HepG2 (cell line): Measurements from ENCODE around the gene FGFR4. TPM values are rescaled to one million over a fixed set of nuclear protein-coding genes. Genes with fewer than 3 reads are reported as not detected.

Source experiments
- AGO1 ChIP-seq: fragments of 200-400 bp; formaldehyde crosslinking; IDR thresholded peaks from 2 replicates; pipeline ENCODE4 v1.6.1; 2017; ENCODE audit warnings: mild to moderate bottlenecking, low read depth, low read length, moderate library complexity; ENCODE audit not compliant: poor library complexity, severe bottlenecking
- E2F5 ChIP-seq: sonication (generic); formaldehyde crosslinking; conservative IDR thresholded peaks from 2 replicates; pipeline ENCODE4 v1.4.0; 2020; ENCODE audit warnings: missing genetic modification reagents
- EP300 ChIP-seq, 3 experiments: sonication (generic) in 1 of 3; formaldehyde crosslinking in 1 of 3; IDR thresholded peaks; 2 replicates each; pipeline versions ENCODE4 v1.5.1 to v1.6.1; 2011 to 2020; ENCODE audit warnings: low read depth in 2 of 3, low read length in 2 of 3, borderline replicate concordance in 1 of 3, improper control_type of control experiment in 1 of 3, mild to moderate bottlenecking in 1 of 3, missing genetic modification reagents in 1 of 3, moderate library complexity in 1 of 3
- GATAD1 ChIP-seq: IDR thresholded peaks from 2 replicates; pipeline ENCODE4 v1.6.1; 2016; ENCODE audit warnings: missing genetic modification reagents, missing compliant biosample characterization
- GMEB2 ChIP-seq: IDR thresholded peaks from 2 replicates; pipeline ENCODE4 v1.6.1; 2016; ENCODE audit warnings: missing biosample characterization, missing genetic modification reagents, low read depth
- HNRNPK ChIP-seq: fragments of 200-400 bp; formaldehyde crosslinking; IDR thresholded peaks from 2 replicates; pipeline ENCODE4 v1.6.1; 2018; ENCODE audit warnings: low read length, low read depth, moderate library complexity, mild to moderate bottlenecking; ENCODE audit not compliant: poor library complexity, severe bottlenecking
- KLF11 ChIP-seq: IDR thresholded peaks from 2 replicates; pipeline ENCODE4 v1.6.1; 2016; ENCODE audit warnings: missing compliant biosample characterization
- KLF13 ChIP-seq: sonication (generic); formaldehyde crosslinking; IDR thresholded peaks from 2 replicates; pipeline ENCODE4 v1.4.0; 2020; ENCODE audit warnings: mild to moderate bottlenecking, missing genetic modification reagents
- MED13 ChIP-seq: sonication (generic); formaldehyde crosslinking; IDR thresholded peaks from 2 replicates; pipeline ENCODE4 v1.5.0; 2020; ENCODE audit warnings: missing genetic modification reagents
- MED8 ChIP-seq: sonication (generic); formaldehyde crosslinking; IDR thresholded peaks from 2 replicates; pipeline ENCODE4 v1.8.1; 2023; ENCODE audit warnings: mild to moderate bottlenecking, missing genetic modification reagents; ENCODE audit not compliant: insufficient replicate concordance
- STAT6 ChIP-seq: sonication (generic); formaldehyde crosslinking; IDR thresholded peaks from 2 replicates; pipeline ENCODE4 v1.4.0; 2020; ENCODE audit warnings: missing genetic modification reagents, mild to moderate bottlenecking, borderline replicate concordance
- THAP9 ChIP-seq: sonication (generic); formaldehyde crosslinking; IDR thresholded peaks from 2 replicates; pipeline ENCODE4; 2020; ENCODE audit warnings: missing genetic modification reagents, mild to moderate bottlenecking, borderline replicate concordance
- YEATS2 ChIP-seq: sonication (generic); formaldehyde crosslinking; IDR thresholded peaks from 2 replicates; pipeline ENCODE4 v1.4.0; 2020; ENCODE audit warnings: missing genetic modification reagents, borderline replicate concordance
- ZFP62 ChIP-seq: sonication (generic); formaldehyde crosslinking; IDR thresholded peaks from 2 replicates; pipeline ENCODE4 v1.4.0; 2020; ENCODE audit warnings: missing genetic modification reagents
- ZNF510 ChIP-seq: sonication (generic); formaldehyde crosslinking; IDR thresholded peaks from 2 replicates; pipeline ENCODE4 v1.4.0; 2020; ENCODE audit warnings: low read depth, mild to moderate bottlenecking, missing genetic modification reagents
- ZNF564 ChIP-seq: sonication (generic); formaldehyde crosslinking; IDR thresholded peaks from 2 replicates; pipeline ENCODE4 v1.8.1; 2023; ENCODE audit warnings: mild to moderate bottlenecking, missing genetic modification reagents
- ZNF703 ChIP-seq: sonication (generic); formaldehyde crosslinking; IDR thresholded peaks from 2 replicates; pipeline ENCODE4 v1.5.1; 2020; ENCODE audit warnings: missing genetic modification reagents, mild to moderate bottlenecking, moderate library complexity, borderline replicate concordance
- ZNF740 ChIP-seq: sonication (generic); formaldehyde crosslinking; IDR thresholded peaks from 2 replicates; pipeline ENCODE4 v1.4.0; 2020; ENCODE audit warnings: missing genetic modification reagents
- polyA plus RNA-seq, 8 experiments: library from polyadenylated mRNA; depleted of rRNA in 3 of 8; stranded (reverse) in 7 of 8; unstranded in 1 of 8; fragments of >200 nt; fragmentation: Illumina TruSeq in 4 of 8; extraction: Trizol in 4 of 8; gene quantifications; 2 replicates each; pipeline versions ENCODE4 v1.2.1 to v1.2.3, GENCODE V29; 2011 to 2016; ENCODE audit warnings: low read depth in 4 of 8, missing spikeins in 1 of 8, mixed read lengths in 1 of 8; ENCODE audit not compliant: insufficient read depth in 1 of 8
- total RNA-seq, 5 experiments: library from RNA; depleted of rRNA; stranded (reverse); fragments of >200 nt; fragmentation: Illumina TruSeq; extraction: Trizol; gene quantifications; 2 replicates each; pipeline ENCODE4 v1.2.3, GENCODE V29; 2016; ENCODE audit warnings: low read depth in 1 of 5

The FGFR4 gene
- total and polyA plus RNA-seq, 2 of the 13 experiments (the other 11 are each of a cell fraction or from before 2014, with no cell fraction given) = 129 to 219 TPM

GRCh38 chr5:177100714-177101121, 14.0 kb downstream of the FGFR4 start (continued):
- no peak for TF ChIP-seq STAT6
- TF ChIP-seq EP300 (IDR thresholded peaks at IDR 0.05; ENCODE audit: low read depth in 2 of 2, low read length in 2 of 2) = no peak
- TF ChIP-seq EP300 (CRISPR knock-in tag; IDR thresholded peaks at IDR 0.05; ENCODE audit: borderline replicate concordance) = no peak
- TF ChIP-seq KLF11 (CRISPR knock-in tag) = no peak
- no peak for TF ChIP-seq ZFP62 (CRISPR knock-in tag)
- TF ChIP-seq MED8 = no peak
- TF ChIP-seq ZNF564 (CRISPR knock-in tag) = no peak
- no peak for TF ChIP-seq KLF13 (CRISPR knock-in tag)
- TF ChIP-seq E2F5 (CRISPR knock-in tag) = no peak
- no peak for TF ChIP-seq ZNF703 (CRISPR knock-in tag)
- no peak for TF ChIP-seq GATAD1
- no peak for TF ChIP-seq ZNF510
- TF ChIP-seq GMEB2 (CRISPR knock-in tag) = no peak
- peak; percentile 36; the same call in 1 of the 2 replicates for TF ChIP-seq MED13
- no peak for TF ChIP-seq HNRNPK
- TF ChIP-seq ZNF740 (CRISPR knock-in tag) = peak; percentile 55; the same call in 1 of the 2 replicates
- TF ChIP-seq AGO1 = peak; percentile 82
- TF ChIP-seq THAP9 (CRISPR knock-in tag) = peak; percentile 30; the same call in 1 of the 2 replicates
- TF ChIP-seq YEATS2 = no peak
